Keratinocyte (primary cell): ENCODE measurements around the gene ACAD11. TPM values are rescaled to one million over a fixed set of nuclear protein-coding genes. Genes with fewer than 3 reads are reported as not detected.

Experiments used
- DNase-seq: peaks from one replicate; pipeline ENCODE4 v3.0.0-alpha.2; 2011; ENCODE audit warnings: low read depth, missing footprints, low spot score
- FAIRE-seq: peaks from 2 replicates; lab custom pipeline; 2011; peaks lifted over from hg19 to GRCh38; lab: Jason Lieb, UNC
- H2AFZ ChIP-seq: 2 replicates; pipeline ENCODE4 v1.6.0; 2012; ENCODE audit warnings: low read length, control low read depth, inconsistent platforms; ENCODE audit not compliant: control insufficient read depth
- H3K27ac ChIP-seq: 2 replicates; pipeline ENCODE4 v1.5.1; 2011; ENCODE audit warnings: low read length; ENCODE audit not compliant: control insufficient read depth, insufficient read depth
- H3K27me3 ChIP-seq: 3 replicates; pipeline ENCODE4 v1.6.0; 2011; ENCODE audit warnings: low read length; ENCODE audit not compliant: control insufficient read depth, insufficient read depth; ENCODE audit errors: extremely low read depth
- H3K36me3 ChIP-seq, 2 experiments: 2 replicates in 1 of 2; 3 replicates in 1 of 2; pipeline ENCODE4 v1.5.1; 2011; ENCODE audit warnings: low read length in 2 of 2, mild to moderate bottlenecking in 1 of 2; ENCODE audit not compliant: control insufficient read depth in 2 of 2, insufficient read depth in 2 of 2; ENCODE audit errors: extremely low read depth in 1 of 2
- H3K4me1 ChIP-seq: 3 replicates; pipeline ENCODE4 v1.5.1; 2011; ENCODE audit warnings: low read length; ENCODE audit not compliant: control insufficient read depth, insufficient read depth; ENCODE audit errors: extremely low read depth
- H3K4me2 ChIP-seq: 3 replicates; pipeline ENCODE4 v1.6.0; 2011; ENCODE audit warnings: low read depth, low read length; ENCODE audit not compliant: control insufficient read depth, insufficient read depth; ENCODE audit errors: extremely low read depth
- H3K4me3 ChIP-seq, 3 experiments: fragments of 200-600 bp in 1 of 3; sonication (generic) in 1 of 3; 2 replicates in 2 of 3; 3 replicates in 1 of 3; pipeline ENCODE4 v1.5.1; 2011 to 2016; ENCODE audit warnings: low read length in 3 of 3, mild to moderate bottlenecking in 3 of 3, control low read depth in 2 of 3, inconsistent platforms in 1 of 3, low read depth in 1 of 3, mixed read lengths in 1 of 3, mixed run types in 1 of 3, moderate library complexity in 1 of 3; ENCODE audit not compliant: control insufficient read depth in 2 of 3, insufficient read depth in 2 of 3; ENCODE audit errors: extremely low read depth in 1 of 3
- H3K79me2 ChIP-seq: 2 replicates; pipeline ENCODE4 v1.6.0; 2012; ENCODE audit warnings: low read length; ENCODE audit not compliant: control insufficient read depth, insufficient read depth
- H3K9ac ChIP-seq: 3 replicates; pipeline ENCODE4 v1.6.0; 2011; ENCODE audit warnings: low read length; ENCODE audit not compliant: control insufficient read depth, insufficient read depth; ENCODE audit errors: extremely low read depth
- H3K9me1 ChIP-seq: 3 replicates; pipeline ENCODE4 v1.6.0; 2011; ENCODE audit warnings: low read length; ENCODE audit not compliant: control insufficient read depth, insufficient read depth; ENCODE audit errors: extremely low read depth
- H3K9me3 ChIP-seq: 2 replicates; pipeline ENCODE4 v1.5.1; 2012; ENCODE audit warnings: low read depth, low read length; ENCODE audit not compliant: control insufficient read depth
- H4K20me1 ChIP-seq: 3 replicates; pipeline ENCODE4 v1.6.0; 2011; ENCODE audit warnings: low read length; ENCODE audit not compliant: control insufficient read depth, insufficient read depth; ENCODE audit errors: extremely low read depth
- CTCF ChIP-seq, 3 experiments: IDR thresholded peaks in 1 of 3; conservative IDR thresholded peaks in 1 of 3; optimal IDR thresholded peaks in 1 of 3; 2 replicates in 2 of 3; 3 replicates in 1 of 3; pipeline versions ENCODE3 to v1.5.1; 2011; ENCODE audit warnings: low read length in 3 of 3, mild to moderate bottlenecking in 3 of 3, moderate library complexity in 2 of 3, control low read depth in 1 of 3, inconsistent platforms in 1 of 3; ENCODE audit not compliant: insufficient read depth in 2 of 3; ENCODE audit errors: extremely low read depth in 1 of 3
- EZH2 ChIP-seq: IDR thresholded peaks from one replicate; pipeline ENCODE4 v1.6.1; 2012; ENCODE audit warnings: inconsistent platforms, mild to moderate bottlenecking, low read length, moderate library complexity
- dilution Hi-C: fragments of 300-500 bp; cut with MboI; formaldehyde crosslinking; loops from one replicate; pipeline ENCODE4 v1.7.0; 2020; ENCODE audit warnings: low sequenced_read_pairs; ENCODE audit not compliant: extremely low pct_ligation_motif_present
- polyA plus RNA-seq, 5 experiments: library from polyadenylated mRNA; depleted of rRNA in 3 of 5; stranded (reverse) in 3 of 5; stranded (forward) in 1 of 5; unstranded in 1 of 5; fragments of >200 nt; gene quantifications; 1 replicate in 1 of 5; 2 replicates in 3 of 5; 3 replicates in 1 of 5; pipeline versions ENCODE4 v1.2.1 to v1.2.3, GENCODE V29; 2011 to 2012; ENCODE audit warnings: missing spikeins in 2 of 5, low read depth in 1 of 5, low replicate concordance in 1 of 5

ACAD11 gene
- polyA plus RNA-seq, 1 donor (not counting 4 experiments of a cell fraction or from before 2014, with no cell fraction given), result 32.1 TPM

- Histone ChIP-seq H3K4me1 (peaks cover 11% of the 10 kb centered on the region), H3K9ac (no peak overlapping the region)
These were observed 116.4 kb downstream of the ACAD11 start for GRCh38 chr3:132543011-132543739.

GRCh38 chr3:132542577-132542976 lies 117.0 kb downstream of the ACAD11 start:
- DNase-seq (no peak), FAIRE-seq (no peak)
- H3K4me1 ChIP-seq, result peaks cover 11% of the 10 kb centered on the region
- no peaks in the 10 kb centered on the region for H3K9me3 ChIP-seq
- no peaks in the 10 kb centered on the region for H3K9me1 ChIP-seq
- H3K27ac ChIP-seq, result no peak overlapping the region
- no peaks in the 10 kb centered on the region for H4K20me1 ChIP-seq
- H3K9ac ChIP-seq, result no peak overlapping the region
- no peaks in the 10 kb centered on the region for H3K27me3 ChIP-seq
- H2AFZ ChIP-seq, result no peak overlapping the region
- no peaks in the 10 kb centered on the region for H3K79me2 ChIP-seq
- H3K36me3 ChIP-seq, result peaks cover 3% of the 10 kb centered on the region in 2 experiments
- H3K4me2 ChIP-seq, result no peak overlapping the region
- TF ChIP-seq CTCF (optimal IDR thresholded peaks at IDR 0.05 in 1 of 3, IDR thresholded peaks at IDR 0.05 in 1 of 3, conservative IDR thresholded peaks at IDR 0.05 in 1 of 3; ENCODE audit: extremely low read depth in 1 of 3, insufficient read depth in 2 of 3, low read length in 3 of 3) (no peak), EZH2 (no peak)
- dilution Hi-C loops, result no loop called here
- H3K4me3 ChIP-seq, result no peak overlapping the region

More at GRCh38 chr3:132543011-132543739, 116.4 kb downstream of the ACAD11 start:
- no peak for TF ChIP-seq CTCF (optimal IDR thresholded peaks at IDR 0.05 in 1 of 3, IDR thresholded peaks at IDR 0.05 in 1 of 3, conservative IDR thresholded peaks at IDR 0.05 in 1 of 3; ENCODE audit: extremely low read depth in 1 of 3, insufficient read depth in 2 of 3, low read length in 3 of 3)
- TF ChIP-seq EZH2, result no peak
- dilution Hi-C loops, result no loop called here
- H4K20me1 ChIP-seq, result no peaks in the 10 kb centered on the region
- H3K4me2 ChIP-seq, result no peak overlapping the region
- H3K79me2 ChIP-seq, result no peaks in the 10 kb centered on the region
- H2AFZ ChIP-seq, result no peak overlapping the region
- FAIRE-seq (peak; percentile 75), DNase-seq (no peak)
- no peaks in the 10 kb centered on the region for H3K27me3 ChIP-seq
- H3K9me3 ChIP-seq, result no peaks in the 10 kb centered on the region
- no peak overlapping the region for H3K27ac ChIP-seq
- H3K36me3 ChIP-seq, result peaks cover under 1 to 2% of the 10 kb centered on the region in 2 experiments
- H3K9me1 ChIP-seq, result no peaks in the 10 kb centered on the region
- no peak overlapping the region for H3K4me3 ChIP-seq
